ENCODE measurements around the gene DCN.
"Not testable (repeated sequence)": the region's sequence is repeated elsewhere in the genome, so short reads cannot be mapped to it uniquely, and the experiment has no call there.

The DCN gene, protein sequence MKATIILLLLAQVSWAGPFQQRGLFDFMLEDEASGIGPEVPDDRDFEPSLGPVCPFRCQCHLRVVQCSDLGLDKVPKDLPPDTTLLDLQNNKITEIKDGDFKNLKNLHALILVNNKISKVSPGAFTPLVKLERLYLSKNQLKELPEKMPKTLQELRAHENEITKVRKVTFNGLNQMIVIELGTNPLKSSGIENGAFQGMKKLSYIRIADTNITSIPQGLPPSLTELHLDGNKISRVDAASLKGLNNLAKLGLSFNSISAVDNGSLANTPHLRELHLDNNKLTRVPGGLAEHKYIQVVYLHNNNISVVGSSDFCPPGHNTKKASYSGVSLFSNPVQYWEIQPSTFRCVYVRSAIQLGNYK

DNA sequence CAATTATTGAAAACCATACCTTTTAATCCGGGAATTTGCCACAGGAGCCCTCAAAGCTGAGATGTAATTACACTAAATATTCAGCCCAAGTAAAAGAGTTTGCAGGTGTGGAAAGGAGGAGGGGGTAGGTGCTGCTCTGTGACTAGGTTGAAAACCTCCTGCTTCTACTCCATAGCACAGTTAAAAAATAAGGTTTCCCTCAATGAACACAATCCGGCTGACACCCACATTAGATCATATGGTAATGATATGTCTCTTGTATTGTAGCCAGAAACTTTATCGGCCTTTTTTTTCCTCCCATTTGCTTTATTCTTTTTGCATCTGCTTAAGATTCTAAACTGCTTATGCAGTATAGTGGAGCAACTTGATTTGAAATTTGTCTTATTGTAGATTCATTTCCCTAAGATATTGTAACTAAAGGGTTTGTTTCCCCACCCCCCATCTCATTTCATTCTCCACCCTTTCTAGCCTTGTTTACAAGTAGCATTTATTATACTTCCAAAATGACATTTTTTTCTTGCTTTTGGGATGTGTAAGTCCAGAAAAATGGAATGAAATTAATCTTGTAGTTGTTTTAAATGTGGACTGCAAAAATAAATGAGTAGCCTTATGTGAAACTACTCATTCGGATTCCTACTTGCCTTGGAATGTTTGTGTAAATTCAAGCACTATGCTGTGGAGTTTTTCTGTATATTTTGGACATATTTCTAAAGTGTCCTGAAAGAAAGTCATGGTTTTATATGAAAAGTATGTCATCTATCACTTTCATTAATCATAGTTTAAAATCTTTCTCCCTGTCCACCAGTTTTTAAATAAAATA is at the start of gene DCN:
TSS of gene DCN (minus strand) at position 182 of the 820 bp plus-strand sequence. CDS start 4,265 bp downstream, outside the sequence.
- no peak for DNase-seq (ENCODE audit: low read depth)

DNA sequence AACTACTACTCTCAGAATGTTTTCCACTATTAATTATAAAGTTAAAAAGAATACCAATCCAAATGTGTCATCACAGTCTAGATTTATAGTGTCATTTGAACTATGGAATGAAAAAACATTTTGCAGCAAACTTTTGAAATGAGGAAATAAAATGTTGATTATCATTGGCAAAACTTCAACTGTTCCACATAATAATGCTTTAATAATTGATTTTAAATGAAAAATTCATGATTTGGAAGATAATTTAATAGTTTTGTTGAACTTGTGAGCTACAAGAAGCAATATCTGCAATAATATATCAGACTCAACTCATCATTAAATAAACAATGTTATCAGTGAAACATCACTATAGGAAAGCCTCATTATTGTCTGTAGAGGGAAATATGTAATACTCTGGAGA is 48.2 kb upstream of the DCN start:
- no peak for DNase-seq (ENCODE audit: low read depth)

DNA sequence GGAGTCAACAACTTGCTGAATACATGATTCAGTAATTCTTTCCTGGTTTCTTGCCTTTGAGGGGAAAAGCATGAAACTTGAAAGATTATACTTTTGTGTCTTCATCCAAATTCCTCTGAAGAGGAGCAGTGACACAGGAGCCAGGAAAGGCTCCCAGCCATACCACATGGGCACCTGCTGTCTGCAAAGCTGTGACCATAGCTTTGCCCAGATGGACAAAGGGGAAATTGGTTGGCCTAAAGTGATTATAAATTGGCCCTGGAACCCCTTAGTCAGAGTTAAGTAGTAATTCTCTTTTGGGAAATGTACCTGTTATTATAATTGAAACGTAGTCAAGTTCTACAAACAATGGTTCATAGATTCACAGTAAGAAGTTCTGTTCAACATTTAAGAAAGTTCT is 44.3 kb upstream of the DCN start:
- no peak for DNase-seq (ENCODE audit: low read depth)

DNA sequence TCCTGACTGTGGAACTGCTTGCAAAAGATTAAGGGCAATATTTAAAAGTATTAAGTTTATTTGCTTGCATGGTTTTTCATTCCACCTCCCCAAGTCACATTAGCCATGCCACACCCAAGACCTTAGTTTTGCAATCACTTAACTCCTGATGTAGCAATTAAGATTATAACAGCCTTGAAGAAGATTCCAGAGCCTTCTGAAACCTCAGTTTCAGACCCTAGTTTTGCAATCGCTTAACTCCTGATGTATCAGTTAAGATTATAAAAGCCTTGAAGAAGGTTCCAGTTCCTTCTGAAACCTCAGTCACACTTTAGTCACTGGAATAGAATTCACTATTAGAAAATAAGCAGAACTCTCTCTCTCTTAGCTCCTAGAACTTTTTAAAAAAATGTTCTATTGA is 42.7 kb upstream of the DCN start:
- DNase-seq (ENCODE audit: low read depth), result no peak

DNA sequence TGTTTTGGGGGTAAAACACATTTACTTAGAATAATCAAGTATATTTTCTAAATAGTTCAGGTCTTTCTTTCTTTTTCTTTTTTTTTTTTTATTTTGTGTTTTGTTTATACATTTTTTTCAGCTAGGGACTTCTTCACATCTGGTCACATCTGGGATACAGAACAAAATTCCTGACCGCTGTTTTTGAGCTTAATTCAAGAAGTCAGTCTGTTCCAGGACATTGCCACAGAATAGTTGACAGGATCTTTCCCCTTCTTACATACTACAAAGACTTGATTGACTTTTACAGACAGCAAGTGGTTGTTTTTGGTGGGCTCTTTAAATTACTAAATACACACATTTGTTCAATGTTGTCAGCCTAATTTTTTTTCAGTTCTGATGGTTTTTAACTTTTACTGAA is 41.8 kb upstream of the DCN start:
- no peak for DNase-seq (ENCODE audit: low read depth)

DNA sequence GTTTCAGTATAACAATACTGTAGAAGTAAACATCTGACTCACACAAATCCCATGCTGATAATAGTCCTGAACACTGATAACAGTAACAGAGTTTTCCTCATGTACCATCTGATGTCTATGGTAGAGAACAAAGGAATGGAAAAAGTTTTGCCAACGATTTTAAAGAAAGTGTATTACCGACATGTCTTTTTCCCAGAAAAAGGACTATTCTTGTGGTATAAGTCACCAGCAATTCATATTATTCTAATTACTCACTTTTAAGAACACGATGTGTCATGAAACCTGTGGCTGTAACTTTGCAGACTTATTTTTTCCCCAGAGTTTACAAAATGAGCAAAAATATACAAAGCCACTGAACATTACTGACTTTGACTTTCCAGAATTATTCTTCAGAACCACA is 40.1 kb upstream of the DCN start:
- DNase-seq (ENCODE audit: low read depth), result no peak

DNA sequence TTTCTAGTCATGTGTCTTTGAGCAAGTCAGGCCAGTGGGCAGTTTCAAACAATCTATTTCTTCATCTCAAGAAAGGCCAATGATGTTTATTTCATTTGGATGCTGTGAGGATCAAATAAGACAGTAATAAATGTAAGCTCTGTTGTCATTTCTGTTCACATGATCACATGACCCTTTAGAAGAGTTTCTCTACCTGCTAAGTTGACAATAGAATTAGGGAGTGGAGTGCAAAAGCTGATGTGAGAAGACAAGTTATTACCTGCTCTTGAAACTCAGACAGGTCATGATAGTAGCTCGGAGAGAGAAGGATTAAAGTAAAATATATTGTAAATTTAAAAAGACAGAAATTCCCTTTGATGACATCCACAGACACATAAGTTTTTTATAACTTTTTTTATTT is 37.3 kb upstream of the DCN start:
- DNase-seq (ENCODE audit: low read depth), result no peak

DNA sequence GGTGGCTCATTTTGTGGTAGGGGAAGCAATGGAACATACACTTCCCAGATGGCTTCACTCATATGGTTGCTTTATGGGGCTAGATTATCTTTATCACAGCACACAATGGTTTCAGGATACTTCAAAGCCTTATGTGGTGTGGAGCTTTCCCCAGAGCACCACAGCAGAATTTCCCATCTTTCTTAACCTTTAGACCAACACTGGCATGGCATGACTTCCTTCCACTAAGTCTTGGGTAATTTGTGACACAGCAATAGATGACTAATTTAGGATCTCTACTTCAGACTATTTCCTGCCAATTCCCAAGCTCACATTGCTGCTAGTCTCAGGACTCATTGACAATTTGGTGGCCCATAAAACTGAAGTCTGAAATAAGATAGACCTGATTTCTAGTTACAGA is 36.9 kb upstream of the DCN start:
- DNase-seq (ENCODE audit: low read depth), result no peak

DNA sequence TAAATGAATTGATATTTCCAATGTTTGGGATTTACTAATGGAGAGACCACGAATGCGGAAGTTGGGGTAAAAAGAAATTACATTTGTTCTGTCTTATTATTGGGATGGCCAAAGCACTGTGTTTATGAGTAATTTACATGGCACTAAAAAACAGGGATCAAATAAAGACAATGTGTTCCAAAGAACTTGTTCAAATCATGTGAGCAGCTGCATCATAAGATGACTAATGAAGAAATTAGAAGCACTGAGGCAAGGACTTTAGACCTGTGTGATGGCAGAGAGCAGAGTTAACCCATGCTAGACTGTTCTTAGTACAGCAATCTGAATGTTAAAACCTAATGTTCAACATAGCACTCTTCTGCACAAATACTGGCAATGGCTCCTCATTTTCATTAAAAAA is 34.3 kb upstream of the DCN start:
- no peak for DNase-seq (ENCODE audit: low read depth)

DNA sequence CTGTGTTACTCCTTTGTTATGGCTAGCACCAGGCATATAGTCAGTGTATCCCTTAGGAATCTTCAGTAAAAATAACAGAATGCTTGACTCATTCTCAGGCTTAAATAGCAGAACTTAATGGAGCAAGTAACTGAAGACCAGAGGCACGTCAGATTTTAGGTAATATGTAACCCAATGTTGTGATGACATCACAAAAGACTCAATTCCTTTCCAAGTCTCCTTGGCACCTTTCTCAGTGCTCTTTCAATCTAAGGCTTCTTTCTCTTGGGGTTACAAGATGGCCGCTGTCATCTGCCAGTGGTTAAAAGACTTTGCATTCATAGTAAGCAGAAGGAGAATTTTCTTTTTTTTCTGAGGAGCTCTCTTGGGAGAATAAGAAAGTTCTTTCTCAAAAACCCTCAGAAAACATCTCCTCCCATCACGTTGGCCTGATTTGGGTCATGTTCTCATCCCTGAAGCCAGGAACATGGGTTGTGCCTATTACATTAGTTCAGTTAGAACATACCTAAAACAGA is 33.4 kb upstream of the DCN start:
- DNase-seq (ENCODE audit: low read depth), result no peak

DNA sequence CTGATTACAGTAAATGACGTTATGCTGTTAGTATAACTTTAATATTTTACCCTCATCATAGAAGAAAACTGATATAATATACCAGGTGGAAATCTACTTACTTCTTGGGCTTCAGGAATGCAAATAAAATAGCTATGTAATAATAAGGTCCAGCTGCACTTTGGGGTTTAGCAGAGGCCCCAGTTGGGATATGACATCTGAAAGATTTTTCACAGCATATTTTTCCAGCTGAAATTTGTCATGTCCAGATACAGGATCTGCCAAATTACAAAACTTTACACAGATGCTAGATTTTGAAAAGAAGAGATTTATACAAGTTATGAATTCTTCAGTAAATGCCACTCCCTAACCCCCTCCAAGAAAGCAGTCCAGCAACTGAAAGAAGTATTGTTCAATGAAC is 29.2 kb upstream of the DCN start:
- no peak for DNase-seq (ENCODE audit: low read depth)

DNA sequence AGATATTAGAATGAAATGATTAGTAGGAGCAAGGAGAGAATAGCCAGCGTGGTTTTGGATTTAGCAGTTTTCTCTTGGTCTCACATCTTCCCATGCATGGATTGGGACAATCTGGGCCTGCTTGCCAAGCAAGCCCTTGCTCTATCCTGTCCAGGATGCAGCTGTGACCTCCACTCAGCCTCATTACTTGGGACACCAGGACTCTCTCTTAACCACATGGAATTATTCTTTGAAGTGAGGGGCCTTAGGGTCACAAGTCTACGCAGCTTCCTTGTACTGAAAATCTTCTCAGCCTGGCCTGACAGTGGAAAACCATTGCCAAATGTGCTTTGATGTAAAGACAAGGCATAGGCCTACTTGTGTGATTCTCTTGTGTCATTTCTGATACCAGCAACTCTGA is 28.0 kb upstream of the DCN start:
- no peak for DNase-seq (ENCODE audit: low read depth)

DNA sequence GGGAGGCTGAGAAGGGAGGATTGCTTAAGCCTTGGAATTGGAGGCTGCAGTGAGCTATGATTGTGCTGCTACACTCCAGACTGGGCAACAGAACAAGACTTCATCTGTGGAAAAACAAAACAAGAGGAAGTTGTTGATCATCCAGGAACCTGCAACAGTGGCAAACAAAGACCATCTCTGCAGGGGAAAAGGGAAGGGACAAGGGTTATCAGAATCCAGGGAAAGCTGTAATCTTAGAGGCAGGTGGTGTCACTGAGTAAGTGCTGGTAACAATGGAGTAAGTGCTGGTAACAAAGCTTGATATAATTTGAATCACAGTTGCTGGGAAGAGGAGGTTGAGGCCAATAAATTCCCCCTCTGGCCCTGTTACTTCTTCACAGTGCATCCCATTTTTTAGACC is 27.5 kb upstream of the DCN start:
- no peak for DNase-seq (ENCODE audit: low read depth)

DNA sequence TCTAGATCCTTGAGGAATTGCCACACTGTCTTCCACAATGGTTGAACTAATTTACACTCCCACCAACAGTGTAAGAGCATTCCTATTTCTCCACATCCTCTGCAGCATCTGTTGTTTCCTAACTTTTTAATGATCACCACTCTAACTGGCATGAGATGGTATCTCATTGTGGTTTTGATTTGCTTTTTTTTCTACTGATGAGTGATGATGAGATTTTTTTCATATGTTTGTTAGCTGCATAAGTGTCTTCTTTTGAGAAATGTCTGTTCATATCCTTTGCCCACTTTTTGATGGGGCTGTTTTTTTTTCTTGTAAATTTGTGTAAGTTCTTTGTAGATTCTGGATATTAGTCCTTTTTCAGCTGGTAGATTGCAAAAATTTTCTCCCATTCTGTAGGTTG is 24.7 kb upstream of the DCN start:
- DNase-seq (ENCODE audit: low read depth), result not testable (repeated sequence)

DNA sequence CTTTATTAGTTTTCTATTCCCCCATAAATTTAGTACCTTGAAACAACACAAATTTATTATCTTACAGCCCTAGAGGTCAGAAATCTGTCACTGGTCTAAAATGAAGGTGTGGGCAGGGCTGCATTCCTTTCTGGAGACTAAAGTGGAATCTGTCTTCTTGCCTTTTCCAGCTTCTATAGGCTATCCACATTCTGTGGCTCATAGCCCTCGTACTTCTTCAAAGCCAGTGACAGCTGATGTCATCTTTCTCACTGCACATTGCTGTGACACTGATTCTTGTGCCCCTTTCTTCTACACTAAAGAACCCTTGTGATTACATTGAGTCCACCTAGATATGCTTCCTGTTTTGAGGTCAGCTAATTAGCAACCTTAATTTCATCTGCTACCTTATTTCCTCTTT is 23.2 kb upstream of the DCN start:
- no peak for DNase-seq (ENCODE audit: low read depth)

DNA sequence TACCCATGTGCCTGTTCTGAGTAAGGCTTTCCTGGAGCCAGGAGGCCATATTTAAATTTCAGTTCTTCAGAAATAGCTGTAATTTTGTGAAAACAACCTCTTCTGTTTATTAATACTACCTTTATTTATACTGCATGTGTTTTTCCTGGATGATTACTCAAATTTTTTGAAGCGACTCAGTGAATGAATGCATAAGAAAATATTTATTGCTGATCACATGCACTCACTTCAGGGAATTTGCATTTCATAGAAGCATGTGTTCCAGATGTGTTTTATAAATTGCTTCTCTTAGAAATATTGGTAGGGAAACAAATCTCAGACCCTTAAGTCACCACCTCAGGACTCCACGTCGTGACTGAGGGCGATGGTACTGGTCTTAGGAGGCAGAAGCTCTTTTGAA is 21.8 kb upstream of the DCN start:
- no peak for DNase-seq (ENCODE audit: low read depth)

DNA sequence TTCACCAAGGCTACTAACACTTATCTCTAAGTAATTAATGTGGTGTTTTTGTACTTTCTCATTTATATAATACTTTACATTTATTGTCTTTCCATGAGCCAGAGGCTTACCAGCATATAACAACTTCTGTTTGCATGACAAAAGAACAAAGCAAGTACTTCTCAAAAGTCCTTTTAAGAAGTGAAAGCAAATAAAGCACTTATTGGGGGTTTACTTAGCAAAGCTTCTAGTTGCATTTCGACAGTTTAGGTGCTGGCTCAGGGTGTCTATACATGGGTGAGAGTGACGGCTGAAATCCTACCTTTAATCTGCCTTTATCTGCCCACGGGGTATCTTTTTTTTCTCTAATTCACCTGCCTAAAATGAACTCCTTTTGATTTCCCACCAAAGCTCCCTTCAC is 21.0 kb upstream of the DCN start:
- DNase-seq (ENCODE audit: low read depth), result no peak

DNA sequence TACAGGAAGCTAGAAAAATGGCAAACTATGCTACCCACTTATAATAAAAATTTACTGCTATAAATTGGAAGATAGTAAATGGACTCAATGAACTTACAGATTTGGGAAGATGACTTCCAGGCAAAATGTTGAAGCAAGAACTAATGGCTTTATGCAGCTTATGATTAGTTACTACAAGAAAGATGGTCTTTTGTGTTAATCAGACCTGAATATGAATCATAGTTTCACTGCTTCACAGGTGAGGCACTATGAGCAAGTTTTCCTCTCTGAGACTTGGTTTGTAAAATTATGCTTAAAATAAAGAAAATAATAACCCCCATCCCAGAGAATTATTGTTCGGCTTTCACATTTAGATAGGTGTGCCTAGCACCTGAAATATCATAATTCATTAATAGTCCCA is 19.8 kb upstream of the DCN start:
- no peak for DNase-seq (ENCODE audit: low read depth)

DNA sequence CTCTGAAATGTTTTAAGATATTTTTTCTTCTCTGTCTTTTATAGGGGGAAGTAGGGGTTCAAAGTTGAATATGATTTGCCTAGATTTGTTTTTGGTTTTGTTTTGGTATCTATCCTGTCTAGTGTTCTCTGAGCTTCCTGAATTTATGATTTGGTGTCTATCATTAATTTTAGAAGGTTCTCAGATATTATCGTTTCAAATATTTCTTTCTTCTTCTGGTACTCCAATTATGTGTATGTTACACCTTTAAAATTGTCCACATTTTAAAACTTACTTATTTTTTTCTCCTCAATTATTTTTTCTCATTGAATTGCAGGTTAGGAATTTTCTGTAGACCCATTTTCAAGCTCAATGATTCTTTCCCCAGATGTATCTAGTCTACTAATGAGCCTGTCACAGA is 13.8 kb upstream of the DCN start:
- DNase-seq (ENCODE audit: low read depth), result no peak

DNA sequence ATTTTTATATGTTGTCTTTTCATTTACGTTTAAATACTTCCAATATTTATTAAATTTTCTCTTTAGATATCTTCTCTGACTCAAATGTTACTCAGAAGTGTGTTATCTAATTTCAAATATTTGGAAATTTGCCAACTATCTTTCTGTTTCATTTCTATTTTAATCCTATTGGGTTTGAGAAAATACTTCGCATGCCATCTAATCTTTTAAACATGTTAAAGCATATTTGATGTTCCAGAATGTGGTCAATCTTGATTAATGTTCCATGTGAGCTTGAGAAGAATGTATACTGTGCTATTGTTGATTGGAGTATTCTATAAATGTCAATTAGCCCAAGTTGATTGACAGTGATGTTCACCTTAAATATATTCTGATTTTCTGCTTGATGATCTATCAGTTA is 11.9 kb upstream of the DCN start:
- DNase-seq (ENCODE audit: low read depth), result no peak

DNA sequence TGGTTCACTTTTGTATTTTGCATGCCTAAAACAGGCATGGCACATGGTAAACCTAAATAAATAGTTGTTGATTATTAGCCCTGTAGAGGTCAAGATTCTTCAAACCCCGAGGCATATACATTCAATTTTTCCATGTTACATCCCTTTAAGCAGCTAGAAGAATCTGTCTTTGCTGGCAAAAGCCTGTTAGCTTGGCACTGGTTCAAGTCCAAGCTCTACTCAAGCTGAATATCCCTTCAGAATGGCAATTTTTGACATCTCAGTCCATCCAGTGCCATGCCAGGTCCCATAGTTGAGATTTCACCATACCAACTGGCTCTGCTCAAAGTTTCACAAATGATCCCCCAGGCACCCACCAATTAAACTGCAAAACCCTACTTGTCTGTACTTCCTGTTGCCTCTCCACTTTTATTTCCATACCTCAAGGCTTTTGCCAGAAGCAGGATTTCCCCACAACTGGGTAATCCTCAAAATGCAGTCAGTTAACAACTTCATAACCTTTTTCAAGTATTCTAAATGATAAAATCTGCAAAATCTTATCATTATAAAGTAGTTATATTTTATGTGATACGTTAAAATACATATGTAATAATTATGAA is 9.0 kb upstream of the DCN start:
- DNase-seq (ENCODE audit: low read depth), result no peak

DNA sequence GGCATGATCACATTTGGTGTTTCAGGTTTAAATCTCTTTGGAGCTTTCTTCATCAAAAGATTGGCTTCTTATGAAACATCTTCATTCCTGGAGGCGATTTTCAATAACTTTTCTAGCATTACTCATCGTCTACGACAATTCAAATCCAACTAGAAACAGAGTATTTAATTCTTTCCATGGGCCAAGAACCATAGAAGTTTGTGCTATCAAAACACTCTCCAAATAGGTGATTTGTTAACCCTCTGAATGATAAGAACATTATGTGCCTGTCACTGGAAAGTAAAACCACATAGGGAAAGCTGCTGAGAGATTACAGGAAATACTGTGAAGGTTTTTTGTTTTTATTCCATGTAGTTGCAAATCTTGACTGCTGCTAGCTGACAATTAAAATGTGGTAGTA is 6.9 kb upstream of the DCN start:
- DNase-seq (ENCODE audit: low read depth), result no peak

DNA sequence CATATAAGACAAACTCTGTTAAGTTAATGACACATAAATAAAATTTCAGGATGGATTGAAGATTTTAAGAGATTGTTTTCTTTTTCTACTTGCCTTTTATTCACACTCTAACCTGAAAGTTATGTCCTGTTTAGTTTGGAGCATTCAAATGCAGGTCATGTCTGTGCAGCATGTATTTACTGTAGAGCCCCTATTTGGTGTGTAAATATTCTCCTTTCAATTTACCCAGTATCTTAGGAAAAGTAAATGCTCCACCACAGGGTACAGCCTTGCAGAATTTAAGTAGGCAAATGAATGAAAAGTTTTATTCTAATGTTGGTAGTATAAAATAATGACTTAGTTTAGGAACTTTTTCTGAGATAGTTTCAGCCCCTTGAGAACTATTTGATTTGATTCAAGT is 6.2 kb upstream of the DCN start:
- no peak for DNase-seq (ENCODE audit: low read depth)
